GM23338 (cell line): ENCODE data around the gene DVL1. TPM values are rescaled to one million over a fixed set of nuclear protein-coding genes. Genes with fewer than 3 reads are reported as not detected.

Experiments
- ATAC-seq: fragments of 200-7000 bp; cut with Tn5 transposase; 3 replicates; pipeline ENCODE4 v1.9.1; 2020
- DNase-seq: peaks from one replicate; pipeline ENCODE4 v3.0.0-alpha.2; 2015; ENCODE audit warnings: low spot score
- H2AFZ ChIP-seq: fragments of 200-600 bp; sonication (generic); 2 replicates; pipeline ENCODE4 v1.8.0; 2016; ENCODE audit warnings: antibody characterized with exemption, mild to moderate bottlenecking, moderate library complexity
- H3F3A ChIP-seq: fragments of 200-600 bp; sonication (generic); replicated peaks from 2 replicates; pipeline ENCODE4 v1.8.0; 2017; ENCODE audit warnings: antibody characterized with exemption, mixed run types, low read depth
- H3K27ac ChIP-seq: fragments of 200-600 bp; sonication (generic); 2 replicates; pipeline ENCODE4 v1.6.1; 2016; ENCODE audit warnings: low read depth
- H3K27me3 ChIP-seq: fragments of 200-600 bp; sonication (generic); 2 replicates; pipeline ENCODE4 v1.8.0; 2016; ENCODE audit warnings: mild to moderate bottlenecking, mixed run types, moderate library complexity; ENCODE audit not compliant: insufficient read depth
- H3K36me3 ChIP-seq: fragments of 200-600 bp; sonication (generic); 2 replicates; pipeline ENCODE4 v1.8.0; 2016; ENCODE audit warnings: mild to moderate bottlenecking; ENCODE audit not compliant: insufficient read depth
- H3K4me1 ChIP-seq: fragments of 200-600 bp; sonication (generic); 2 replicates; pipeline ENCODE4 v1.8.0; 2016; ENCODE audit warnings: mild to moderate bottlenecking, moderate library complexity; ENCODE audit not compliant: insufficient read depth
- H3K4me2 ChIP-seq: fragments of 200-600 bp; sonication (generic); 2 replicates; pipeline ENCODE4 v1.7.1; 2017; ENCODE audit warnings: mixed run types
- H3K4me3 ChIP-seq: fragments of 200-600 bp; sonication (generic); 2 replicates; pipeline ENCODE4 v1.6.1; 2016; ENCODE audit warnings: mixed run types
- H3K79me2 ChIP-seq: fragments of 200-600 bp; sonication (generic); replicated peaks from 2 replicates; pipeline ENCODE4 v1.8.0; 2017; ENCODE audit warnings: mild to moderate bottlenecking; ENCODE audit not compliant: insufficient read depth
- H3K9me2 ChIP-seq: fragments of 200-600 bp; sonication (generic); 2 replicates; pipeline ENCODE4 v1.8.0; 2017; ENCODE audit not compliant: insufficient read depth
- H4K20me1 ChIP-seq: fragments of 200-600 bp; sonication (generic); replicated peaks from 2 replicates; pipeline ENCODE4 v1.8.0; 2017; ENCODE audit warnings: mild to moderate bottlenecking; ENCODE audit not compliant: insufficient read depth
- H3K27ac Mint-ChIP-seq: 2 replicates; pipeline ENCODE4 v1.8.0; 2020; ENCODE audit warnings: inconsistent platforms, mild to moderate bottlenecking, moderate library complexity, mixed read lengths
- H3K27me3 Mint-ChIP-seq: 3 replicates; pipeline ENCODE4 v1.8.0; 2022; ENCODE audit warnings: low read depth, mild to moderate bottlenecking, moderate library complexity, mixed read lengths, inconsistent platforms; ENCODE audit not compliant: insufficient read depth, poor library complexity
- H3K36me3 Mint-ChIP-seq: 3 replicates; pipeline ENCODE4 v1.8.0; 2021; ENCODE audit warnings: low read depth, mild to moderate bottlenecking, inconsistent platforms, moderate library complexity, mixed read lengths
- H3K4me1 Mint-ChIP-seq: 3 replicates; pipeline ENCODE4 v1.8.0; 2020; ENCODE audit warnings: mild to moderate bottlenecking, inconsistent platforms, mixed read lengths
- H3K4me3 Mint-ChIP-seq: 3 replicates; pipeline ENCODE4 v1.8.0; 2021; ENCODE audit warnings: moderate library complexity, mild to moderate bottlenecking, inconsistent platforms, mixed read lengths
- H3K9me3 Mint-ChIP-seq: 3 replicates; pipeline ENCODE4 v1.8.0; 2020; ENCODE audit warnings: moderate library complexity, mild to moderate bottlenecking, inconsistent platforms, mixed read lengths
- CREB1 ChIP-seq: fragments of 250-450 bp; sonication (Bioruptor Pico); IDR thresholded peaks from 2 replicates; pipeline ENCODE4 v1.5.0; 2020; ENCODE audit warnings: low read depth, mild to moderate bottlenecking, moderate library complexity
- ETS1 ChIP-seq: IDR thresholded peaks from 2 replicates; pipeline ENCODE4 v1.6.1; 2016; ENCODE audit warnings: antibody characterized with exemption
- EZH2 ChIP-seq: fragments of 200-600 bp; sonication (generic); IDR thresholded peaks from one replicate; pipeline ENCODE4 v1.8.0; 2017; ENCODE audit warnings: antibody characterized with exemption, mild to moderate bottlenecking, low read depth; ENCODE audit not compliant: unreplicated experiment
- EZH2phosphoT487 ChIP-seq: fragments of 200-600 bp; sonication (generic); IDR thresholded peaks from one replicate; pipeline ENCODE4 v1.8.1; 2018; ENCODE audit warnings: antibody characterized with exemption; ENCODE audit not compliant: unreplicated experiment
- JUNB ChIP-seq: IDR thresholded peaks from one replicate; pipeline ENCODE4 v1.6.1; 2016; ENCODE audit warnings: antibody characterized with exemption; ENCODE audit not compliant: unreplicated experiment
- POLR2AphosphoS5 ChIP-seq: IDR thresholded peaks from 2 replicates; pipeline ENCODE4 v1.6.1; 2016; ENCODE audit warnings: antibody characterized with exemption, low read depth
- REST ChIP-seq: IDR thresholded peaks from one replicate; pipeline ENCODE4 v1.6.1; 2018; ENCODE audit warnings: antibody characterized with exemption; ENCODE audit not compliant: unreplicated experiment
- STAT1 ChIP-seq: IDR thresholded peaks from one replicate; pipeline ENCODE4 v1.6.1; 2016; ENCODE audit warnings: antibody characterized with exemption; ENCODE audit not compliant: unreplicated experiment
- ZNF114 ChIP-seq: fragments of 250-450 bp; sonication (Bioruptor Pico); IDR thresholded peaks from 2 replicates; pipeline ENCODE4 v1.5.0; 2020; ENCODE audit warnings: mild to moderate bottlenecking, moderate library complexity
- polyA plus RNA-seq: library from polyadenylated mRNA; unstranded; fragments of >200 nt; fragmentation: Nextera tagmentation; extraction: Ambion mirVana; gene quantifications from 2 replicates; pipeline ENCODE4 v1.2.1, GENCODE V29; 2016
- total RNA-seq: library from RNA; depleted of rRNA; stranded (reverse); fragments of >200 nt; shearing (Covaris generic); gene quantifications from 2 replicates; pipeline ENCODE4 v1.2.3, GENCODE V29; 2014
- TF ChIP-seq, protein P1 (sequence below), 2 experiments: fragments of 200-600 bp in 1 of 2; sonication (generic) in 1 of 2; conservative IDR thresholded peaks; 2 replicates each; pipeline versions ENCODE4 v1.5.1 to v1.6.1; 2016 to 2017; ENCODE audit warnings: antibody characterized with exemption in 2 of 2, low read depth in 2 of 2, mild to moderate bottlenecking in 2 of 2, moderate library complexity in 1 of 2

The DVL1 gene
- total and polyA plus RNA-seq, 2 experiments from 2014 or later, result 13.5 to 69.7 TPM

- TF ChIP-seq REST (no peak), EZH2 (no peak), STAT1 (no peak), ZNF114 (CRISPR knock-in tag) (no peak)
Observed at GRCh38 chr1:1347663-1348419, 1.4 kb downstream of the DVL1 start (continued).

DNA sequence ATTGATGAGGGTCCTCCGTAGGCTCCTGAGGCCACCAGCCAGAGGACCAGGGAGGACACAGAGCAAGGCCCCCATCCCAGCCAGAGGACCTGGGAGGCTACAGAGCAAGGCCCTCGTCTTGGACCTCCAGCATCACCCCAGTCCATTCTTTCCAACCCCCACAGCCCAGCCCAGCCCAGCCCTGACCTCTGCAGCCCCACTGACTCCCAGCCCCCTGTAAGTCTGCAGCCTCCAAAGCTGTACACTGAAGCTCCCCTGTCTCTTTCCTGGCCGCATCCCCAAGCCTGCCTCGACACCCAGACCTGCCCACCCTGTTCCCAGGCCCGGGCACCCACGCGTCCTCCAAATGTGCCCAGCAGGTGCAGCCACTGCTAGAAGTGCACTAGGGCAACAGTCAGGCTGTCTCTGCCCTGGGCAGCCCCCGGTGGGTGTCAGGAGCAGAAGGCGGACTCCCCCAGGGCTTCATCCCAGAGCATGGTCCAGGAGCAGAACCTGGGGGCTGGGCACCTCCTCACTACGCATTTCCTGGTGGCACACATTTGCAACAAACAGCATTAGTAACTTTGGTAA is 2.1 kb downstream of the DVL1 start:
- H3K36me3 ChIP-seq, result no peaks in the 10 kb centered on the region
- Mint-ChIP-seq H3K9me3 (no peaks in the 10 kb centered on the region), H3K27ac (no peak overlapping the region), H3K27me3 (peaks cover 6% of the 10 kb centered on the region), H3K4me3 (peak overlapping the region; percentile 78), H3K36me3 (no peaks in the 10 kb centered on the region; the same call in 2 of the 3 replicates), H3K4me1 (peaks cover 14% of the 10 kb centered on the region)
- TF ChIP-seq POLR2AphosphoS5, result no peak
- no peak for TF ChIP-seq ETS1
- no peak for TF ChIP-seq JUNB
- TF ChIP-seq EZH2, result no peak
- TF ChIP-seq CREB1 (CRISPR knock-in tag), result no peak
- no peak for TF ChIP-seq ZNF114 (CRISPR knock-in tag)
- TF ChIP-seq, protein P1, sequence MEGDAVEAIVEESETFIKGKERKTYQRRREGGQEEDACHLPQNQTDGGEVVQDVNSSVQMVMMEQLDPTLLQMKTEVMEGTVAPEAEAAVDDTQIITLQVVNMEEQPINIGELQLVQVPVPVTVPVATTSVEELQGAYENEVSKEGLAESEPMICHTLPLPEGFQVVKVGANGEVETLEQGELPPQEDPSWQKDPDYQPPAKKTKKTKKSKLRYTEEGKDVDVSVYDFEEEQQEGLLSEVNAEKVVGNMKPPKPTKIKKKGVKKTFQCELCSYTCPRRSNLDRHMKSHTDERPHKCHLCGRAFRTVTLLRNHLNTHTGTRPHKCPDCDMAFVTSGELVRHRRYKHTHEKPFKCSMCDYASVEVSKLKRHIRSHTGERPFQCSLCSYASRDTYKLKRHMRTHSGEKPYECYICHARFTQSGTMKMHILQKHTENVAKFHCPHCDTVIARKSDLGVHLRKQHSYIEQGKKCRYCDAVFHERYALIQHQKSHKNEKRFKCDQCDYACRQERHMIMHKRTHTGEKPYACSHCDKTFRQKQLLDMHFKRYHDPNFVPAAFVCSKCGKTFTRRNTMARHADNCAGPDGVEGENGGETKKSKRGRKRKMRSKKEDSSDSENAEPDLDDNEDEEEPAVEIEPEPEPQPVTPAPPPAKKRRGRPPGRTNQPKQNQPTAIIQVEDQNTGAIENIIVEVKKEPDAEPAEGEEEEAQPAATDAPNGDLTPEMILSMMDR (conservative IDR thresholded peaks at IDR 0.05; ENCODE audit: low read depth in 2 of 2), result no peak
- no peak for TF ChIP-seq EZH2phosphoT487
- no peaks in the 10 kb centered on the region for H3K9me2 ChIP-seq
- H3K79me2 ChIP-seq, result peaks cover 14% of the 10 kb centered on the region
- H3K4me2 ChIP-seq, result peak overlapping the region; percentile 84
- peaks cover 10% of the 10 kb centered on the region; the same call in 1 of the 2 replicates for H3K4me1 ChIP-seq
- no peaks in the 10 kb centered on the region for H3K27me3 ChIP-seq
- no peak overlapping the region for H3K27ac ChIP-seq
- H3K4me3 ChIP-seq, result no peak overlapping the region
- H2AFZ ChIP-seq, result no peak overlapping the region
- peaks cover 10% of the 10 kb centered on the region for H3F3A ChIP-seq
- ATAC-seq (no peak), DNase-seq (no peak)
- peaks cover 3% of the 10 kb centered on the region for H4K20me1 ChIP-seq
